ENCODE results near the gene HNRNPA3. TPM values are rescaled to one million over a fixed set of nuclear protein-coding genes. Genes with fewer than 3 reads are reported as not detected.

The HNRNPA3 gene
- total RNA-seq, 3 donors from 2014 or later (not counting 1 experiment from before 2014, with no cell fraction given) = 223 to 298 (median 289) TPM

DNA sequence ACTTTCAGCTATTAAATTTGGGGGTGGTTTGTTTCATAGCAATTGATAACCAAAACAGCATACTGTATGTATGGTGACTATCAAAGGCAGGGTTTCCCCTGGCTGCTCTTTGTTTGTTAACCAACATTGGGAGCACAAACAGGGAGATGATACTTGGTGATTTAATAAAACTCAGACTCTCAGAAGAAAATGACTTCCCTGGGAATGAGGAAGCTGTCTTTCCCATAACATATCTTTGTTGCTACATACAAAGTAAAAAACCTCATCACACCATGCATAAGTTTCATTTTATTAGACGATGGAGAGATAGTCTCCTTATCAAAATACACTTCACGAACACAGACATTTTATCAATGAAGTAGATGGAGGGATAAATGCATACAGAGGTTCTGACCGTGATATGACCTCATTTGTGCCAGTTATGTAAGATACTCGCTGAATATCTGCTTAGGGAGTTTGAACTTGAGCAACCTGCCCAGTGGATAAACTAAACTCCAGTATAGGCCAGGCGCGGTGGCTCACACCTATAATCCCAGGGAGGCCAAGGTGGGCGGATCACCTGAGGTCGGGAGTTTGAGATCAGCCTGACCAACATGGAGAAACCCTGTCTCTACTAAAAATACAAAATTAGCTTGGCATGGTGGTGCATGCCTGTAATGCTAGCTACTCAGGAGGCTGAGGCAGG is 55.7 kb downstream of the HNRNPA3 start:
- H3K4me1 Mint-ChIP-seq = peaks cover 11 to 22% of the 10 kb centered on the region in 2 donors
- no peaks in the 10 kb centered on the region for H3K36me3 Mint-ChIP-seq
- H3K27me3 ChIP-seq (ENCODE audit: control insufficient read depth, insufficient read depth, low read length) = no peaks in the 10 kb centered on the region
- no peak overlapping the region for H3K4me3 ChIP-seq (ENCODE audit: low read length)
- TF ChIP-seq, protein P1, sequence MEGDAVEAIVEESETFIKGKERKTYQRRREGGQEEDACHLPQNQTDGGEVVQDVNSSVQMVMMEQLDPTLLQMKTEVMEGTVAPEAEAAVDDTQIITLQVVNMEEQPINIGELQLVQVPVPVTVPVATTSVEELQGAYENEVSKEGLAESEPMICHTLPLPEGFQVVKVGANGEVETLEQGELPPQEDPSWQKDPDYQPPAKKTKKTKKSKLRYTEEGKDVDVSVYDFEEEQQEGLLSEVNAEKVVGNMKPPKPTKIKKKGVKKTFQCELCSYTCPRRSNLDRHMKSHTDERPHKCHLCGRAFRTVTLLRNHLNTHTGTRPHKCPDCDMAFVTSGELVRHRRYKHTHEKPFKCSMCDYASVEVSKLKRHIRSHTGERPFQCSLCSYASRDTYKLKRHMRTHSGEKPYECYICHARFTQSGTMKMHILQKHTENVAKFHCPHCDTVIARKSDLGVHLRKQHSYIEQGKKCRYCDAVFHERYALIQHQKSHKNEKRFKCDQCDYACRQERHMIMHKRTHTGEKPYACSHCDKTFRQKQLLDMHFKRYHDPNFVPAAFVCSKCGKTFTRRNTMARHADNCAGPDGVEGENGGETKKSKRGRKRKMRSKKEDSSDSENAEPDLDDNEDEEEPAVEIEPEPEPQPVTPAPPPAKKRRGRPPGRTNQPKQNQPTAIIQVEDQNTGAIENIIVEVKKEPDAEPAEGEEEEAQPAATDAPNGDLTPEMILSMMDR (IDR thresholded peaks at IDR 0.05) = no peak
- WGBS (ENCODE audit: insufficient coverage) = 95% methylated on average over 7 of the region's 8 CpGs
- peaks cover 6% of the 10 kb centered on the region for H3K4me1 ChIP-seq (ENCODE audit: control insufficient read depth, insufficient read depth, low read length)
- H3K27ac Mint-ChIP-seq = no peak overlapping the region
- H3K27me3 Mint-ChIP-seq (ENCODE audit: low read depth in 2 of 2) = no peaks in the 10 kb centered on the region
- no peak for ATAC-seq
- no peak for DNase-seq
- H3K27ac ChIP-seq (ENCODE audit: low read length) = no peak overlapping the region
- no peak overlapping the region for H3K4me3 Mint-ChIP-seq
- intact Hi-C loops (cut with micrococcal nuclease) = loop anchor here (10.0 kb wide), 2 partner anchors 334 to 346 kb away; a partner anchor contains a TSS
- H3K9me3 Mint-ChIP-seq = no peaks in the 10 kb centered on the region
- H3K36me3 ChIP-seq (ENCODE audit: control insufficient read depth, insufficient read depth, low read length) = no peaks in the 10 kb centered on the region
- H3K9me3 ChIP-seq (ENCODE audit: control insufficient read depth, insufficient read depth, low read length) = no peaks in the 10 kb centered on the region

DNA sequence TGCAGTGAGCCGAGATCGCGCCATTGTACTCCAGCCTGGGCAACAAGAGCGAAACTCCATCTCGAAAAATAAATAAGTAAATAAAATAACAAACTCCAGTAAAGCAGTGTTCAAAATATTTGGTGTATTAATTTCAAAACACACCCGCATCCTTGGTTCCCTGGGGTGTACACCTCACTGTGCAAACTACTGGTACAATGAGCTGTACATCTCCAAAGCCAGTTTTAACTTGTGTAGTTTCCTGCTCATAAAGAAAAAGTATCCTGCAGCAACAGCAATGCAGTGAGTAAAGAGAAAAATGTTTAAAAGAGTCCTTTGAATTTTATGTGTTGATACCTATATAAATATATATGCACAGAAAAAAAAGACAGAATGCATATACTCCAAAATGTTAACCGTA is 56.3 kb downstream of the HNRNPA3 start:
- no peak overlapping the region for H3K4me3 Mint-ChIP-seq
- Histone ChIP-seq H3K9me3 (ENCODE audit: control insufficient read depth, insufficient read depth, low read length) (no peaks in the 10 kb centered on the region), H3K27ac (ENCODE audit: low read length) (no peak overlapping the region), H3K36me3 (ENCODE audit: control insufficient read depth, insufficient read depth, low read length) (no peaks in the 10 kb centered on the region), H3K27me3 (ENCODE audit: control insufficient read depth, insufficient read depth, low read length) (no peaks in the 10 kb centered on the region), H3K4me3 (ENCODE audit: low read length) (no peak overlapping the region), H3K4me1 (ENCODE audit: control insufficient read depth, insufficient read depth, low read length) (peaks cover 6% of the 10 kb centered on the region)
- peaks cover 9 to 22% of the 10 kb centered on the region in 2 donors for H3K4me1 Mint-ChIP-seq
- DNase-seq (no peak), ATAC-seq (no peak)
- WGBS (ENCODE audit: insufficient coverage) = 100% methylated on average over 4 of the region's 7 CpGs
- H3K27ac Mint-ChIP-seq = no peak overlapping the region
- TF ChIP-seq, protein P1 (IDR thresholded peaks at IDR 0.05) = no peak
- no peaks in the 10 kb centered on the region for H3K9me3 Mint-ChIP-seq
- intact Hi-C loops (cut with micrococcal nuclease) = loop anchor here (10.0 kb wide), 2 partner anchors 334 to 346 kb away; a partner anchor contains a TSS
- H3K27me3 Mint-ChIP-seq (ENCODE audit: low read depth in 2 of 2) = no peaks in the 10 kb centered on the region
- no peaks in the 10 kb centered on the region for H3K36me3 Mint-ChIP-seq

DNA sequence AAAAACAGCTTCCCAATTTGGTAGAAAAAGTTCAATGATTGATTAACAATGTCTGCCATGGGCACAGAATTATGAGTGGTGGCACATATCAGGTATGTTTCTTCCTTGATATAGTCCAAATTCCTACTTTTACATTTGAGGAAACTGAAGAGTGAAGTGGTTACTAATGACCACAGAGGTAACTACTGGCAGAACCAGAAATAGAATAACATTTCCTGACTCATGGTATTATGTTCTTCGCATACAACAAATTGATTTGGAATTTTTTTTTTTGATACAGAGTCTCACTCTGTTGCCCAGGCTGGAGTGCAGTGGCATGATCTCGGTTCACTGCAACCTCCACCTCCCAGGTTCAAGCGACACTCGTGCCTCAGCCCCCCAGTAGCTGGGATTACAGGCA is 57.9 kb downstream of the HNRNPA3 start:
- H3K4me1 Mint-ChIP-seq = peaks cover 9 to 14% of the 10 kb centered on the region in 2 donors
- Histone ChIP-seq H3K27ac (ENCODE audit: low read length) (no peak overlapping the region), H3K36me3 (ENCODE audit: control insufficient read depth, insufficient read depth, low read length) (no peaks in the 10 kb centered on the region), H3K4me1 (ENCODE audit: control insufficient read depth, insufficient read depth, low read length) (no peaks in the 10 kb centered on the region), H3K27me3 (ENCODE audit: control insufficient read depth, insufficient read depth, low read length) (no peaks in the 10 kb centered on the region), H3K9me3 (ENCODE audit: control insufficient read depth, insufficient read depth, low read length) (no peaks in the 10 kb centered on the region), H3K4me3 (ENCODE audit: low read length) (no peak overlapping the region)
- ATAC-seq (no peak), DNase-seq (no peak)
- WGBS (ENCODE audit: insufficient coverage) = 88% methylated on average over 4 of the region's 4 CpGs
- TF ChIP-seq, protein P1 (IDR thresholded peaks at IDR 0.05) = no peak
- H3K27ac Mint-ChIP-seq = no peak overlapping the region
- no peaks in the 10 kb centered on the region for H3K27me3 Mint-ChIP-seq (ENCODE audit: low read depth in 2 of 2)
- H3K4me3 Mint-ChIP-seq = no peak overlapping the region
- H3K9me3 Mint-ChIP-seq = no peaks in the 10 kb centered on the region
- H3K36me3 Mint-ChIP-seq = no peaks in the 10 kb centered on the region
- intact Hi-C loops (cut with micrococcal nuclease) = no loop called here

Measured in natural killer cell (primary cell).